K562 (cell line): Measurements from ENCODE around the gene NRF1. TPM values are rescaled to one million over a fixed set of nuclear protein-coding genes. Genes with fewer than 3 reads are reported as not detected.

Experiments
- AFF1 ChIP-seq, 2 experiments: fragments of 450-650 bp; IDR thresholded peaks; 2 replicates each; pipeline ENCODE4 v1.6.1; 2018; ENCODE audit warnings: mild to moderate bottlenecking in 2 of 2, low read depth in 1 of 2; ENCODE audit not compliant: partially characterized antibody in 2 of 2
- ATF1 ChIP-seq, 2 experiments: fragments of 450-650 bp in 1 of 2; IDR thresholded peaks; 2 replicates each; pipeline ENCODE4 v1.6.1; 2016; ENCODE audit warnings: missing compliant biosample characterization in 1 of 2, missing genetic modification characterization in 1 of 2
- BCOR ChIP-seq: fragments of 450-650 bp; IDR thresholded peaks from 2 replicates; pipeline ENCODE4 v1.6.1; 2016
- CEBPZ ChIP-seq: fragments of 150-350 bp; IDR thresholded peaks from 2 replicates; pipeline ENCODE4 v1.6.1; 2014; ENCODE audit warnings: low read depth, mild to moderate bottlenecking, low read length, borderline replicate concordance
- HINFP ChIP-seq: fragments of 450-650 bp; conservative IDR thresholded peaks from 2 replicates; pipeline ENCODE4 v1.6.1; 2016; ENCODE audit warnings: missing genetic modification characterization, low read depth, mild to moderate bottlenecking, control low read depth, missing compliant biosample characterization
- HIVEP1 ChIP-seq: fragments of 250-450 bp; sonication (Bioruptor Pico); IDR thresholded peaks from 2 replicates; pipeline ENCODE4 v1.4.0; 2020; ENCODE audit warnings: mild to moderate bottlenecking
- KAT7 ChIP-seq: sonication (generic); formaldehyde crosslinking; IDR thresholded peaks from 2 replicates; pipeline ENCODE4 v1.8.0; 2022; ENCODE audit warnings: missing genetic modification reagents, mild to moderate bottlenecking, borderline replicate concordance
- POLR2H ChIP-seq: IDR thresholded peaks from 2 replicates; pipeline ENCODE4 v1.6.1; 2016; ENCODE audit warnings: missing genetic modification characterization, low read depth, mild to moderate bottlenecking, control low read depth, missing compliant biosample characterization, moderate library complexity
- SMAD1 ChIP-seq: fragments of 150-350 bp; IDR thresholded peaks from 2 replicates; pipeline ENCODE4 v1.6.1; 2014; ENCODE audit warnings: low read length, low read depth; ENCODE audit not compliant: partially characterized antibody
- SNRNP70 ChIP-seq: fragments of 200-400 bp; formaldehyde crosslinking; optimal IDR thresholded peaks from 2 replicates; pipeline ENCODE3; 2017; ENCODE audit warnings: low read depth, low read length
- TAL1 ChIP-seq: fragments of 450-650 bp; IDR thresholded peaks from 2 replicates; pipeline ENCODE4 v1.6.1; 2016; ENCODE audit warnings: mild to moderate bottlenecking
- TFAM ChIP-seq: fragments of 250-450 bp; sonication (Bioruptor Pico); conservative IDR thresholded peaks from 2 replicates; pipeline ENCODE4 v1.5.0; 2021; ENCODE audit warnings: mild to moderate bottlenecking, moderate library complexity
- ZBTB49 ChIP-seq: sonication (generic); formaldehyde crosslinking; IDR thresholded peaks from 2 replicates; pipeline ENCODE4 v1.8.0; 2022; ENCODE audit warnings: missing genetic modification reagents, mild to moderate bottlenecking, borderline replicate concordance
- ZNF197 ChIP-seq: fragments of 200-800 bp; sonication (Bioruptor generic); IDR thresholded peaks from 2 replicates; pipeline ENCODE4 v1.6.1; 2016; ENCODE audit warnings: low read depth, missing genetic modification characterization, missing compliant biosample characterization
- ZNF212 ChIP-seq: fragments of 450-650 bp; formaldehyde crosslinking; IDR thresholded peaks from 2 replicates; pipeline ENCODE4 v1.4.0; 2020; ENCODE audit warnings: mild to moderate bottlenecking
- ZNF41 ChIP-seq: fragments of 250-450 bp; sonication (Bioruptor Pico); conservative IDR thresholded peaks from 2 replicates; pipeline ENCODE4 v1.4.0; 2020; ENCODE audit warnings: mild to moderate bottlenecking
- polyA plus RNA-seq, 8 experiments: library from polyadenylated mRNA; depleted of rRNA in 4 of 8; stranded (reverse) in 5 of 8; unstranded in 3 of 8; fragments of >200 nt; fragmentation: Nextera tagmentation in 2 of 8; fragmentation: Illumina TruSeq in 1 of 8; extraction: Ambion mirVana in 2 of 8; extraction: Trizol in 1 of 8; gene quantifications; 2 replicates each; pipeline versions ENCODE4 v1.2.1 to v1.2.3, GENCODE V29; 2011 to 2014; ENCODE audit warnings: inconsistent platforms in 1 of 8, missing spikeins in 1 of 8
- total RNA-seq, 7 experiments: library from RNA; depleted of rRNA in 6 of 7; stranded (reverse); fragments of >200 nt in 6 of 7; fragmentation: Illumina TruSeq in 2 of 7; extraction: Trizol in 2 of 7; gene quantifications; 2 replicates each; pipeline versions ENCODE4 v1.2.1 to v1.2.3, GENCODE V29; 2011 to 2021; ENCODE audit warnings: low replicate concordance in 1 of 7

Gene NRF1
- total and polyA plus RNA-seq, 9 of the 15 experiments (the other 6 are each of a cell fraction or from before 2014, with no cell fraction given), result 8.6 to 28.8 (median 20.3) TPM

- TF ChIP-seq CEBPZ, result no peak
- TF ChIP-seq SNRNP70, result no peak
- TF ChIP-seq ATF1 (CRISPR knock-in tag; IDR thresholded peaks at IDR 0.05), result no peak
- TF ChIP-seq ATF1 (tag; IDR thresholded peaks at IDR 0.05), result no peak
- no peak for TF ChIP-seq BCOR
- no peak for TF ChIP-seq ZNF212 (CRISPR knock-in tag)
- TF ChIP-seq AFF1 (IDR thresholded peaks at IDR 0.05; ENCODE audit: low read depth in 1 of 2, partially characterized antibody in 2 of 2), result no peak
- no peak for TF ChIP-seq ZNF41 (CRISPR knock-in tag)
- TF ChIP-seq TFAM (CRISPR knock-in tag), result no peak
- TF ChIP-seq HIVEP1 (CRISPR knock-in tag), result no peak
- peak; percentile 61; the same call in 1 of the 2 replicates for TF ChIP-seq KAT7 (CRISPR knock-in tag)
- TF ChIP-seq TAL1, result no peak
- no peak for TF ChIP-seq POLR2H (tag)
- no peak for TF ChIP-seq SMAD1
- no peak for TF ChIP-seq HINFP (tag)
- TF ChIP-seq ZBTB49 (CRISPR knock-in tag), result peak; percentile 81; the same call in 1 of the 2 replicates
- TF ChIP-seq ZNF197, result no peak
These were observed 168.2 kb downstream of the NRF1 start (continued) for GRCh38 chr7:129779602-129780256.
